AG08395 (cell line): ENCODE results near the gene MEGF6.
"Not testable (repeated sequence)": the region's sequence is repeated elsewhere in the genome, so short reads cannot be mapped to it uniquely, and the experiment has no call there.

Experiments
- DNase-seq: peaks from one replicate; pipeline ENCODE4 v3.0.0; 2012; ENCODE audit warnings: mixed read lengths, low spot score

MEGF6 gene

DNA sequence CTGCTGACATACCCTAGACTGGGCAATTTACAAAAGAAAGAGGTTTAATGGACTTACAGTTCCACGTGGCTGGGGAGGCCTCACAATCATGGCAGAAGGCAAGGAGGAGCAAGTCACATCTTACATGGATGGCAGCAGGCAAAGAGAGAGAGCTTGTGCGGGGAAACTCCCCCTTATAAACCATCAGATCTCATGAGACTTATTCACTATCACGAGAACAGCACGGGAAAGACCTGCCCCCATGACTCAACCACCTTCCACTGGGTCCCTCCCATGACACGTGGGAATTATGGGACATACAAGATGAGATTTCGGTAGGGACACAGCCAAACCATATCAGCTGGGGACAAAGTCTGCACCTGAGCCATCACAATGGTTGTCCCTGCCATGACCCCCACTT lies 35.8 kb downstream of the MEGF6 start:
- not testable (repeated sequence) for DNase-seq

- DNase-seq: no peak
Observed at GRCh38 chr1:3573500-3573899, 37.8 kb downstream of the MEGF6 start.

DNA sequence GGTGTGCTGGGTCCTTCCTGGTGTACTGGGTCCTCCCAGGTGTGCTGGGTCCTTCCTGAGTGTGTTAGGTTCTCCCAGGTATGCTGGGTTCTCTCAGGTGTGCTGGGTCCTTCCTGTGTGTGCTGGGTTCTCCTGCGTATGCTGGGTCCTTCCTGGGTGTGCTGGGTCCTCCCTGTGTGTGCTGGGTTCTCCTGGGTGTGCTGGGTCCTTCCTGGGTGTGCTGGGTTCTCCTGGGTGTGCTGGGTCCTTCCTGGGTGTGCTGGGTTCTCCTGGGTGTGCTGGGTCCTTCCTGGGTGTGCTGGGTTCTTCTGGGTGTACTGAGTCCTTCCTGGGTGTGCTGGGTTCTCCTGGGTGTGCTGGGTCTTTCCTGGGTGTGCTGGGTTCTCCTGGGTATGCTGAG lies 38.7 kb downstream of the MEGF6 start:
- not testable (repeated sequence) for DNase-seq

- DNase-seq: no peak
Observed at GRCh38 chr1:3571263-3571662, 40.0 kb downstream of the MEGF6 start.

GRCh38 chr1:3570066-3570986 lies 41.0 kb downstream of the MEGF6 start:
- DNase-seq: no peak

GRCh38 chr1:3569436-3569835 lies 41.9 kb downstream of the MEGF6 start:
- no peak for DNase-seq

- DNase-seq: no peak
Observed at GRCh38 chr1:3568815-3569435, 42.4 kb downstream of the MEGF6 start.

DNA sequence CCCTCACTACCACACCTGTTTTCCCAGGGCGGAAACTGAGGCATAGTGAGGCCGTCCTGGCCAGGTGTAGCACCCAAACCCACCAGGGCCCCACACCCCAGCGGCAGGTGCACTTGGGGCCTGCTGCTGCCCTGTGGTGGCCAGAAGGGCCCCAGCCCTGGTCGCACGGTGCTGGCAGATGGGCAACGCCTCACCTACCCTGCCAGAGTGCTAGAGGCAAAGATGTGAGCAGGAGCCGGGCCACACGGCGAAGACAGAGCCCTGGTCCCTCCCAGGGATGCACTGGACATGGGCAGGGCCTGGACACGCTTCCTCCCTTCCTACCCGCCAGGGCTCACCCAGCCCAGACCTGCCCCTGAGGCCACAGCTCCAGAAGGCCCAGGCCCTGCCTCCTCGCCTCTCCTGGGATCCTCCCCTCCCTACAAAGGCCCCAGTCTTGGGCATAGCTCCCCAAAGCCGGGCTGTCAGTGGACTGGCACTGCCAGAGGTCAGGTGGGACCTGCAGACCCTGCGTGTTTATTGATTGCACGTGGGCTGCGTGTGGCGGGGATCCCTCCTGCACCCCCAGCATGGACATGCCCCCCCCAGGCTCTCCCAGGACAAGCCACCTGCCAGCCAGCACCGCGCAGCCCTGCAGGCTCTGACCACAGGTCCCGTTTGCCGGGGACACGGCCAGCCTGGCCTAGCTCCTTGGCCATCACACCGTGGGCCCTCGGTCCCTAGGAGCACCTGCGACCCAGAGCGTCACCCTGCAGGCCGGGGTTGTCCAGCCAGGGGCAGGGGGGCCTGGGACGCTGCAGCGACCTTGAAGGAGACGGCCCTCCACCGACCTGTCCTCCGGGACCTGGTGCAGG lies 44.1 kb downstream of the MEGF6 start:
- DNase-seq: no peak

- no peak for DNase-seq
Observed at GRCh38 chr1:3566003-3566885, 45.1 kb downstream of the MEGF6 start.

DNA sequence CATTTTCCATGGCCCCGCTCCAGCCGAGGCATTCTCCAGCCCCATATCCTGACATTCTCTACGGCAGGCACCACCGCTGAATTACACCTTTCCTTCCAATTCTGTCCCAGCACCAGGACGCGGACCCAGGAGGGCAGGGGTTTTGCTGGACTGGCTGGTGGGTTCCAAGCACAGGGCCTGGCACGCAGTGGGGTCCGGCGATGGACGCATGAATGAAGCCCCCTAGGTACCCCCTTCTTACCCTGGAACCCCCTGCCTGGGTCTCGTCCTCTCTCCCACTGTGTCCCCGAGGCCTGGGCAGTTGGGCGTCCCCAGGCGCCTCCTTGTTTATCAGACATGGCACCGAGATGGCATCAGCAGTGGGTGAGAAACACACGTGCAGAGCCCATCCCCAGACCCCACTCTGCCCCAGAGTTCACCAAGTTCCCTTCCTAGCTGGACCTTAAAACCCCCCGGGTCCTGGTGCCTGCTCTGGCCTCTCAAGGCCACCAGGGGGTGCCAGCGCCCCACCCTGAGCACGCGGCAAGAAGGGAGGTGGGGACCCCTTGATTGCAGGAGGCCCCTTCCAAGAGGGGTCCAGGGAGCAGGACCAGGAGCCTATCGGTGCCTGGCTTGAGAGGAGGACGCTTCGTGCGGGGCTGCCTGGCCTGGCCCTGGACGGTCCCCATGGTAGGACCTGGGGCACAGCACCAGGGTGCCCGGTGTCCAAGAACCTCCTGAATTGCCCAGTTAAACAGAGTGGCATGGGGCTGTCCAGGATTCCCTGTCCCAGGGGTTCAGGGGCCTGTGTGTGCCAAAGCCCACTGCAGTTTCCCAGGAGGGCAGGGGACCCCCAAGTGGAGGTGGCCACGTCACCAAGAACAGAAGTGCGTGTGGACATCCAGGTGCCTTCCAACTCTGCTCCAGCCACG lies 46.1 kb downstream of the MEGF6 start:
- DNase-seq: peak; percentile 72

- DNase-seq: no peak
Observed at GRCh38 chr1:3563610-3564009, 47.7 kb downstream of the MEGF6 start.

DNA sequence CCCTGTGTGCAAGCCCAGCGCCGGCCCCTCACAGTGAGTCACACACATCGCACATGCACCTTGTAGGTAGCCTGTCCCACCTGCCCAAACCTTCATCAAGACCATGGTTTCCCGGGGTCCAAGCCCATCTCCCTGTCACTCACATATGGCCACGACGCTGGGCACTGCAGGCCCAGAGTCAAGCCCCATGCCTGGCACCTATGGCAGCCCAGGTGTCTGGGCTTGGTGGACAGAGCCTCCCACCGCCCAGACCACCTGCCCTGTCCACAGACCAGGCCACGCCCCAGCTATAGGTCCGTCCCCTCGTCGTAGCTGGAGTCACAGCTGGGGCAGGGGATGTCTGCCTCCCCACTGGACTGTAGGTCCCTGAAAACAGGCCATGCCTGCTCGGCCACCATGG lies 48.2 kb downstream of the MEGF6 start:
- DNase-seq: no peak

DNA sequence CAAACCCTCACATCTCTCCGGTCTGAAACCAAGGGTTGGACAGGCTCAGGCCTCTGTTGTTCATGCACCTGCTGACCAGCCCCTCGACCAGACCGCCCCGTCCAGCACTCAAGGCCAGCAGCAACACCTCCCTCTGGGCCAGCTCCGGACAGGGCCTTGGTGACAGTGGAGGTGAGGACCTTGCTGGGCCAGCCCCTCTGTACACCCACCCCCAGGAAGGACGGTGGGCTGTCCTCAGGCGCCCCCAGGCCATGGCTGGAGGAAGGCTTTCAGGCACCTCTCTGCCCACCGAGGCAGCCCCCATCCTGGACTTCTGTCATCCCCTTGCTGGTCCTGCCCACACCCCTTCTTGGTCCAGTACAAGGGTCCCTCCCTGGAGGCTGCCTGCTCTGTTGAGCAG lies 48.6 kb downstream of the MEGF6 start:
- DNase-seq: no peak

DNA sequence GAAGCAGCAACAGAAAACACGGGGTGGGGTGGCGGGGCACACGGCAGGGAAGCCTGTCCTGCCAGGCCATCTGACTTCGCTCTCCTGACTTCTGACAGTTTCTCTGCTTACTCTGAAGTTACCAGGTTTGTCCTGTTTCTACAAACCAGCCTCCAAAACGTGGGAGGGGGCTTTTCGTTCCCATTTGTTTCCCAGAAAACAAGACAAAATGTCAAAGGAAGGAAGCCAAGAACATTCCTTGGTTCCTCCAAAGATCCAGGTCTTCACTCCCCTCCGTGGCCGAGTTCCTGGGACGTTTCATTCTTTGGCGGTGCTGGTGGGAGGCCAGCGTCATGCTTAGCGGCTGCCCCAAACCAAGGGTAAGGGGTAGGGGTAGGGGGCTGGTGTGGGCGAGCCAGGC lies 49.6 kb downstream of the MEGF6 start:
- DNase-seq: no peak

DNA sequence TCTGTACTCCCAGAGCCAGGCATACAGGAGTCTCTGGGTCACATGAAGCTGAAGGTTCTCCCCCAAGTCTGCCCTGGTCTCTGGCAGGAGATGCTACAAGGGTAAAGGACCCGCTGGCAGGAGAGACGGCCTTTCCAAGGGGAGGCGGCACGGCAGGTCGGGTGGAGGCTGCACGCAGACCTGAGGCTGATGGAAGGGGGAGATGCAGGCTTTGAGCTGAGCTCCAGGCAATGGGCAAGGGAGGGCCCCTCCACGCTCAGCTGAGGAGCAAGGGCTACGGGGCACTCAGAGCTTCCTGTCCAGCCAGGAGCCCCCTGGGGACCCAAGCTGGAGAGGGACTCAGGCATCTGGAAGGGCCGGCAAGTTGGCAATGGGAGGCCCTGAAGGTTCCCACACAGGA lies 50.3 kb downstream of the MEGF6 start:
- no peak for DNase-seq

DNA sequence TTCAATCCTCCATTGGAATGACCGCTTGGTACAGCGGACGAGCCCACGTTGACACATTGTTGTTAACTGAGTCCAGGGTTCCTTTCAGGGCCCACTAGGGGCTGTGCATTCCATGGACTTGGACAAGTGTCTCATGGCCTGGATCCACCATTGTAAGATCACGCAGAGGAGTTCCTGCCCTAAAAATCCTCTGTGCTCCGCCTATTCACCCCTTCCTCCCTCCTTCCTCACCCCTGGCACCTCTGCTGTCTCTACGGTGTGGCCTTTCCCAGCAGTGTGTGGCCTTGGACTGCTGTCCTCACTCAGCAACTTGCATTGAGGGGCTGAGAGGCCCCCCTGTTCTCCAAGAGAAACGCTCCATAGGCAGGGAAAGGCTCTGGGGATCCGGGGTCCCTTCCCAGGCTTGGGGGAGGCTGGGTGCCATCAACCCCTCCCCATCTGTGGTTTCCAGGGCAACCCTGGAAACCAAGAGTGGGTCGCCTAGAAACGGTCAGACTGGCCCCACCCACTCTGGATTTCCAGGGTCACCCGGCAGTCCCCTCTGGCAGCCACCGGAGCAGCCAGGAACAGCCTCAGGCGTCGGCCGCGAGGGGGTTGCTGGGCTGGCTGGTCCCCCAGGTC lies 50.9 kb downstream of the MEGF6 start:
- no peak for DNase-seq

- no peak for DNase-seq
Observed at GRCh38 chr1:3558036-3558726, 53.1 kb downstream of the MEGF6 start.

DNA sequence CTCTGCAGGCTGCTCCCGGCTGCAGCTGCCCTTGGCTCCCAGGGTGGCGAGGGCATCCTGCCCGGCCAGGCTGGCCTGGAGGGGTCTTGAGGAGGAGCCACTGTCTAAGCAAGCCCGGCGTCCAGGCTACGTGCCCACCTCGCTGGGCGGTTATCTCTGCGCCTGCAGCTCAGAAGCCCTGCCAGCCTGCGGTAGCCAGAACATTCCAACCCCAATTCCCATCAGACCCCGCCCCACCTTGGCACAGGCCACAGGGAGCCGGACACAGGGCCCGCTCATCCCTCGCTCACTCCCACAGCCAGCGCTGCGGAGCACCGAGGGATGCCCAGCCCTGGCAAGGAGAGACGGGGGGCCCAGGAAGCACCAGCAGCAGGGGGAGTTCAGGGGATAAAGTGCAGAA lies 53.9 kb downstream of the MEGF6 start:
- DNase-seq: no peak

- no peak for DNase-seq
Observed at GRCh38 chr1:3556336-3556735, 55.0 kb downstream of the MEGF6 start.
